H1 (cell line): ENCODE data around the gene CNDP2. TPM values are rescaled to one million over a fixed set of nuclear protein-coding genes. Genes with fewer than 3 reads are reported as not detected.

ENCODE experiments used
- CTCF ChIA-PET: fragments of 300-600 bp; sonication (Branson Sonifier 250); formaldehyde crosslinking; loops from one replicate; lab custom pipeline; 2021; ENCODE audit not compliant: partially characterized antibody; lab: Charles Lee
- POLR2A ChIA-PET: fragments of 300-600 bp; sonication (Branson Sonifier 250); formaldehyde crosslinking; loops from one replicate; lab custom pipeline; 2021; ENCODE audit warnings: inconsistent platforms; ENCODE audit not compliant: partially characterized antibody; lab: Charles Lee
- DNase-seq, 2 experiments: peaks; one replicate each; pipeline versions ENCODE4 v3.0.0 to v3.0.0-alpha.2; 2010 to 2022; ENCODE audit warnings: low spot score in 2 of 2, low read depth in 1 of 2, mixed read lengths in 1 of 2
- FAIRE-seq: peaks from 2 replicates; lab custom pipeline; 2011; peaks lifted over from hg19 to GRCh38; lab: Jason Lieb, UNC
- H2AFZ ChIP-seq: 2 replicates; pipeline ENCODE4 v1.8.1; 2012; ENCODE audit warnings: low read length, inconsistent platforms
- H2AK5ac ChIP-seq: 2 replicates; pipeline ENCODE4 v1.6.1; 2013; ENCODE audit warnings: low read depth, low read length
- H2BK120ac ChIP-seq: replicated peaks from 2 replicates; pipeline ENCODE3; 2013; ENCODE audit warnings: low read depth, low read length, inconsistent platforms
- H2BK12ac ChIP-seq: 2 replicates; pipeline ENCODE4 v1.6.1; 2013; ENCODE audit warnings: low read depth, low read length
- H2BK15ac ChIP-seq: 2 replicates; pipeline ENCODE4 v1.6.1; 2013; ENCODE audit warnings: low read length
- H2BK20ac ChIP-seq: 2 replicates; pipeline ENCODE4 v1.6.1; 2013; ENCODE audit warnings: low read length
- H2BK5ac ChIP-seq: 2 replicates; pipeline ENCODE4 v1.6.1; 2013; ENCODE audit warnings: low read depth, low read length
- H3K14ac ChIP-seq: 2 replicates; pipeline ENCODE4 v1.6.1; 2013; ENCODE audit warnings: inconsistent platforms; ENCODE audit not compliant: insufficient read length
- H3K18ac ChIP-seq: 2 replicates; pipeline ENCODE4 v1.6.1; 2013; ENCODE audit warnings: low read length; ENCODE audit errors: extremely low read depth
- H3K23ac ChIP-seq: 2 replicates; pipeline ENCODE4 v1.6.1; 2013; ENCODE audit warnings: inconsistent platforms; ENCODE audit not compliant: insufficient read length
- H3K23me2 ChIP-seq: 2 replicates; pipeline ENCODE4 v1.6.1; 2013; ENCODE audit warnings: low read depth, low read length
- H3K27ac ChIP-seq: 2 replicates; pipeline ENCODE4 v1.6.1; 2011; ENCODE audit warnings: low read depth, low read length, inconsistent platforms
- H3K27me3 ChIP-seq, 4 experiments: replicated peaks in 1 of 4; 1 replicate in 1 of 4; 2 replicates in 3 of 4; pipeline versions ENCODE4 v1.6.1 to v1.8.1; 2011 to 2013; ENCODE audit warnings: low read length in 3 of 4, mild to moderate bottlenecking in 3 of 4, inconsistent platforms in 2 of 4, mixed read lengths in 2 of 4, moderate library complexity in 1 of 4; ENCODE audit not compliant: control insufficient read depth in 3 of 4, insufficient read depth in 3 of 4; ENCODE audit errors: extremely low read depth in 1 of 4
- H3K36me3 ChIP-seq, 4 experiments: 2 replicates each; pipeline versions ENCODE4 v1.6.1 to v1.8.1; 2011 to 2013; ENCODE audit warnings: mild to moderate bottlenecking in 4 of 4, low read length in 3 of 4, moderate library complexity in 2 of 4, control low read depth in 1 of 4, inconsistent platforms in 1 of 4; ENCODE audit not compliant: insufficient read depth in 4 of 4, control insufficient read depth in 2 of 4
- H3K4ac ChIP-seq: replicated peaks from 2 replicates; pipeline ENCODE3; 2013; ENCODE audit warnings: low read length, low read depth, mixed read lengths, inconsistent platforms; ENCODE audit not compliant: insufficient read length
- H3K4me1 ChIP-seq, 4 experiments: replicated peaks in 1 of 4; 1 replicate in 1 of 4; 2 replicates in 3 of 4; pipeline versions ENCODE4 v1.6.1 to v1.8.1; 2011 to 2013; ENCODE audit warnings: low read length in 3 of 4, inconsistent platforms in 2 of 4, mixed read lengths in 1 of 4; ENCODE audit not compliant: insufficient read depth in 4 of 4, control insufficient read depth in 3 of 4
- H3K4me2 ChIP-seq, 2 experiments: 2 replicates each; pipeline versions ENCODE4 v1.6.1 to v1.8.1; 2011 to 2013; ENCODE audit warnings: low read depth in 2 of 2, low read length in 2 of 2, control low read depth in 1 of 2, inconsistent platforms in 1 of 2, mild to moderate bottlenecking in 1 of 2; ENCODE audit not compliant: insufficient read depth in 1 of 2
- H3K4me3 ChIP-seq, 4 experiments: fragments of 200-600, 300-600 bp in 1 of 4; sonication (generic), shearing (Covaris generic), sonication (Bioruptor Twin) in 1 of 4; 2 replicates each; pipeline versions ENCODE4 v1.5.1 to v1.8.1; 2011 to 2016; ENCODE audit warnings: low read length in 4 of 4, low read depth in 3 of 4, control low read depth in 2 of 4, inconsistent platforms in 2 of 4, mild to moderate bottlenecking in 2 of 4, mixed read lengths in 1 of 4, moderate library complexity in 1 of 4; ENCODE audit not compliant: insufficient read depth in 2 of 4; ENCODE audit errors: extremely low read depth in 1 of 4
- H3K56ac ChIP-seq: replicated peaks from 2 replicates; pipeline ENCODE3; 2013; ENCODE audit warnings: low read depth, mild to moderate bottlenecking, mixed read lengths, low read length, inconsistent platforms; ENCODE audit not compliant: insufficient read length
- H3K79me1 ChIP-seq: 2 replicates; pipeline ENCODE4 v1.6.1; 2013; ENCODE audit warnings: low read depth, low read length, control low read depth
- H3K79me2 ChIP-seq, 2 experiments: 2 replicates each; pipeline versions ENCODE4 v1.6.1 to v1.8.1; 2012 to 2013; ENCODE audit warnings: low read length in 2 of 2, mild to moderate bottlenecking in 2 of 2, inconsistent platforms in 1 of 2; ENCODE audit not compliant: insufficient read depth in 2 of 2, control insufficient read depth in 1 of 2
- H3K9ac ChIP-seq, 4 experiments: replicated peaks in 1 of 4; 1 replicate in 1 of 4; 2 replicates in 3 of 4; pipeline versions ENCODE4 v1.6.1 to v1.8.1; 2011 to 2013; ENCODE audit warnings: low read depth in 3 of 4, low read length in 3 of 4, control low read depth in 2 of 4, mild to moderate bottlenecking in 2 of 4, moderate library complexity in 2 of 4, inconsistent platforms in 1 of 4; ENCODE audit errors: extremely low read depth in 1 of 4
- H3K9me3 ChIP-seq, 2 experiments: 2 replicates each; pipeline versions ENCODE4 v1.6.1 to v1.8.1; 2012 to 2013; ENCODE audit warnings: mild to moderate bottlenecking in 2 of 2, moderate library complexity in 2 of 2, control low read depth in 1 of 2, inconsistent platforms in 1 of 2, low read depth in 1 of 2, low read length in 1 of 2, mixed read lengths in 1 of 2; ENCODE audit not compliant: insufficient read depth in 2 of 2
- H4K20me1 ChIP-seq, 2 experiments: replicated peaks in 1 of 2; 2 replicates each; pipeline versions ENCODE3 to v1.8.1; 2011 to 2013; ENCODE audit warnings: inconsistent platforms in 2 of 2, low read length in 2 of 2, mild to moderate bottlenecking in 1 of 2; ENCODE audit not compliant: insufficient read depth in 2 of 2, control insufficient read depth in 1 of 2
- H4K5ac ChIP-seq: 2 replicates; pipeline ENCODE4 v1.6.1; 2013; ENCODE audit warnings: low read length, low read depth, mixed read lengths, inconsistent platforms; ENCODE audit not compliant: insufficient read length
- H4K8ac ChIP-seq: 2 replicates; pipeline ENCODE4 v1.8.0; 2013; ENCODE audit warnings: mild to moderate bottlenecking, moderate library complexity, low read length, inconsistent platforms; ENCODE audit not compliant: insufficient read depth; ENCODE audit errors: extremely low read depth
- H4K91ac ChIP-seq: replicated peaks from 2 replicates; pipeline ENCODE3; 2013; ENCODE audit warnings: low read length, mixed read lengths, inconsistent platforms; ENCODE audit not compliant: insufficient read length
- BCL11A ChIP-seq, 2 experiments: IDR thresholded peaks; one replicate each; pipeline ENCODE4 v1.6.1; 2011; ENCODE audit warnings: low read depth in 2 of 2, low read length in 2 of 2, mild to moderate bottlenecking in 2 of 2
- EGR1 ChIP-seq: IDR thresholded peaks from 2 replicates; pipeline ENCODE4 v1.6.1; 2011; ENCODE audit warnings: low read depth, low read length, borderline replicate concordance
- FOSL1 ChIP-seq: IDR thresholded peaks from 2 replicates; pipeline ENCODE4 v1.6.1; 2011; ENCODE audit warnings: mild to moderate bottlenecking, low read depth, low read length, moderate library complexity; ENCODE audit not compliant: insufficient read depth
- KDM1A ChIP-seq: fragments of 200-600, 300-600 bp; sonication (generic); IDR thresholded peaks from 2 replicates; pipeline ENCODE4 v1.7.1; 2016; ENCODE audit warnings: mild to moderate bottlenecking, low read length, borderline replicate concordance
- SAP30 ChIP-seq: fragments of 300-600 bp; sonication (generic); IDR thresholded peaks from 2 replicates; pipeline ENCODE4 v1.7.1; 2012; ENCODE audit warnings: low read length, moderate library complexity, mild to moderate bottlenecking, inconsistent platforms; ENCODE audit not compliant: insufficient read depth, insufficient replicate concordance
- SIRT6 ChIP-seq: IDR thresholded peaks from one replicate; pipeline ENCODE4 v1.7.1; 2012; ENCODE audit warnings: low read length, inconsistent platforms
- ZNF274 ChIP-seq: IDR thresholded peaks from 2 replicates; pipeline ENCODE4 v1.7.0; 2012; ENCODE audit warnings: low read length, borderline replicate concordance; ENCODE audit errors: extremely low read depth
- WGBS, 2 experiments: shearing (Covaris generic) in 1 of 2; methylation state at CpG; one replicate each; pipeline versions ENCODE4 v1.1.6 to v1.1.7; 2013 to 2015; ENCODE audit warnings: low lambda C conversion rate in 2 of 2, mixed read lengths in 2 of 2, inconsistent platforms in 1 of 2, low coverage in 1 of 2, missing lambda C conversion rate in 1 of 2; ENCODE audit not compliant: insufficient replicate concordance in 2 of 2, insufficient coverage in 1 of 2, insufficient read length in 1 of 2; ENCODE audit errors: extremely low coverage in 1 of 2, missing lambda C conversion rate in 1 of 2; 5-methylcytosine and 5-hydroxymethylcytosine counted together
- polyA plus RNA-seq, 7 experiments: library from polyadenylated mRNA; depleted of rRNA in 3 of 7; stranded (reverse) in 5 of 7; unstranded in 2 of 7; fragments of >200 nt in 5 of 7; fragments of 200-250 nt in 2 of 7; gene quantifications; 1 replicate in 5 of 7; 2 replicates in 1 of 7; 4 replicates in 1 of 7; pipeline versions ENCODE4 v1.2.1 to v1.2.3, GENCODE V29; 2011 to 2013; ENCODE audit warnings: missing spikeins in 2 of 7, mixed read lengths in 2 of 7
- total RNA-seq: library from RNA; stranded (reverse); fragmentation: NEBNext Ultra II Directional; extraction: Animal tissue kit (Norgen Biotek cat#: 25700); gene quantifications from 2 replicates; pipeline ENCODE4 v1.2.1, GENCODE V29; 2021
- TF ChIP-seq, protein P1 (sequence below), 3 experiments: IDR thresholded peaks; 1 replicate in 2 of 3; 2 replicates in 1 of 3; pipeline versions ENCODE4 v1.5.1 to v1.6.1; 2011; ENCODE audit warnings: low read length in 3 of 3, mild to moderate bottlenecking in 3 of 3, inconsistent platforms in 2 of 3, low read depth in 1 of 3, moderate library complexity in 1 of 3; ENCODE audit not compliant: insufficient read depth in 1 of 3; ENCODE audit errors: control extremely low read depth in 1 of 3

Gene CNDP2
- total and polyA plus RNA-seq, 2 of the 8 experiments (the other 6 are each of a cell fraction or from before 2014, with no cell fraction given): 71.8 to 243 TPM

DNA sequence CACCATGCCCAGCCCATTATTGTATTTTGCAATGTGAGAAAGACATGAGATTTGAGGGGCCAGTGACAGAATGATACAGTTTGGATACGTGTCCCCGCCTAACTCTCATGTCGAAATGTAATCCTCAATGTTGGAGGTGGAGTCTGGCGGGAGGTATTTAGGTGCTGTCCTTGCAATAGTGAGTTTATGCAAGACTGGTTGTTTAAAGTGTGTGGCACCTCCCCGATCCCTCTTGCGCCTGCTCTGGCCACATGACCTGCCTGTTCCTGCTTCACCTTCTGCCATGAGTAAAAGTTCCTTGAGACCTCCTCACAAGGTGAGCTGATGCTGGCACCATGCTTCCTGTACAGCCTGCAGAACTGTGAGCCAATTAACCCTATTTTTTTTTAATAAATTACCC lies 54.7 kb downstream of the CNDP2 start:
- DNase-seq (no peak), FAIRE-seq (no peak)
- H3K23ac ChIP-seq: no peak overlapping the region
- no peak overlapping the region for H3K4me3 ChIP-seq
- ChIA-PET POLR2A (no interaction called here), CTCF (interaction anchor here (1.0 to 4.0 kb wide), 9 partner anchors 9 to 411 kb away, joined by 3 to 16 read pairs (median 11); partner anchors contain the start of genes CNDP1 and CNDP2)
- H3K79me1 ChIP-seq: no peaks in the 10 kb centered on the region
- WGBS, 2 experiments: 92% methylated on average over 6 of the region's 6 CpGs; no CpG with 5 or more reads in 1 of the 2 experiments
- H2AFZ ChIP-seq: no peak overlapping the region
- H3K27me3 ChIP-seq: no peaks in the 10 kb centered on the region
- H3K9ac ChIP-seq: no peak overlapping the region
- H3K36me3 ChIP-seq: no peaks in the 10 kb centered on the region
- no peak overlapping the region for H3K56ac ChIP-seq
- no peak overlapping the region for H4K91ac ChIP-seq
- no peaks in the 10 kb centered on the region for H3K79me2 ChIP-seq
- H2BK120ac ChIP-seq: no peak overlapping the region
- no peak overlapping the region for H2BK5ac ChIP-seq
- no peak for TF ChIP-seq FOSL1
- TF ChIP-seq KDM1A: no peak
- TF ChIP-seq SAP30: no peak
- no peak for TF ChIP-seq BCL11A (IDR thresholded peaks at IDR 0.05; ENCODE audit: low read depth in 2 of 2, low read length in 2 of 2)
- TF ChIP-seq, protein P1, sequence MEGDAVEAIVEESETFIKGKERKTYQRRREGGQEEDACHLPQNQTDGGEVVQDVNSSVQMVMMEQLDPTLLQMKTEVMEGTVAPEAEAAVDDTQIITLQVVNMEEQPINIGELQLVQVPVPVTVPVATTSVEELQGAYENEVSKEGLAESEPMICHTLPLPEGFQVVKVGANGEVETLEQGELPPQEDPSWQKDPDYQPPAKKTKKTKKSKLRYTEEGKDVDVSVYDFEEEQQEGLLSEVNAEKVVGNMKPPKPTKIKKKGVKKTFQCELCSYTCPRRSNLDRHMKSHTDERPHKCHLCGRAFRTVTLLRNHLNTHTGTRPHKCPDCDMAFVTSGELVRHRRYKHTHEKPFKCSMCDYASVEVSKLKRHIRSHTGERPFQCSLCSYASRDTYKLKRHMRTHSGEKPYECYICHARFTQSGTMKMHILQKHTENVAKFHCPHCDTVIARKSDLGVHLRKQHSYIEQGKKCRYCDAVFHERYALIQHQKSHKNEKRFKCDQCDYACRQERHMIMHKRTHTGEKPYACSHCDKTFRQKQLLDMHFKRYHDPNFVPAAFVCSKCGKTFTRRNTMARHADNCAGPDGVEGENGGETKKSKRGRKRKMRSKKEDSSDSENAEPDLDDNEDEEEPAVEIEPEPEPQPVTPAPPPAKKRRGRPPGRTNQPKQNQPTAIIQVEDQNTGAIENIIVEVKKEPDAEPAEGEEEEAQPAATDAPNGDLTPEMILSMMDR (IDR thresholded peaks at IDR 0.05; ENCODE audit: control extremely low read depth in 1 of 3, insufficient read depth in 1 of 3, low read depth in 1 of 3, low read length in 3 of 3): no peak
- no peak for TF ChIP-seq EGR1
- no peak for TF ChIP-seq ZNF274
- TF ChIP-seq SIRT6: no peak
- H2AK5ac ChIP-seq: no peak overlapping the region
- H3K14ac ChIP-seq: no peak overlapping the region
- no peak overlapping the region for H2BK12ac ChIP-seq
- no peaks in the 10 kb centered on the region; the same call in 1 of the 2 replicates for H3K23me2 ChIP-seq
- no peak overlapping the region for H2BK20ac ChIP-seq
- no peak overlapping the region for H3K18ac ChIP-seq
- no peaks in the 10 kb centered on the region for H3K4me1 ChIP-seq
- H4K20me1 ChIP-seq: peaks cover 0 to 2% of the 10 kb centered on the region in 2 experiments
- H3K4me2 ChIP-seq: no peak overlapping the region
- no peak overlapping the region for H4K5ac ChIP-seq
- H3K4ac ChIP-seq: no peak overlapping the region
- no peak overlapping the region for H3K27ac ChIP-seq
- H2BK15ac ChIP-seq: no peak overlapping the region
- peaks cover 20 to 32% of the 10 kb centered on the region in 2 experiments for H3K9me3 ChIP-seq
- H4K8ac ChIP-seq: no peak overlapping the region
